ENCODE measurements around the gene PAM.

The PAM gene

DNA sequence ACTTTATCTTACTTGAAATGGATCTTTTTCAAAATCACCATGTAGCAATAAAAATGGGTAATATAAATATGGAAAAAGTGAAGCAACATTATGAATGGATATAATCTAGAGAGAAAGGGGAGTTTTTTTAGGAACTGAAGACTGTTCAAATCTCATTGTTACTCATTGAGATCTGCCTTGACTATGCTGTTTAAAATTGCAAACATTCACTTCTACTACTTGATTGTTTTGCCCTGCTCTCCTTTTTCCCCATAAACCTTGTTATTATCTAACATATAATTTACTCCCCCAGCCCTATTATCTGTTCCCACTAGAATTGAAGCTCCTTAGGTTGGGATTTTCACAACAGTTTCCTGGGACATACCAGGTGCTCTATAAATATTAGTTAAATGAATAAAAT lies 22.0 kb downstream of the PAM start:
- DNase-seq (ENCODE audit: extremely low read depth in 1 of 2, low read depth in 1 of 2) = no peak

DNA sequence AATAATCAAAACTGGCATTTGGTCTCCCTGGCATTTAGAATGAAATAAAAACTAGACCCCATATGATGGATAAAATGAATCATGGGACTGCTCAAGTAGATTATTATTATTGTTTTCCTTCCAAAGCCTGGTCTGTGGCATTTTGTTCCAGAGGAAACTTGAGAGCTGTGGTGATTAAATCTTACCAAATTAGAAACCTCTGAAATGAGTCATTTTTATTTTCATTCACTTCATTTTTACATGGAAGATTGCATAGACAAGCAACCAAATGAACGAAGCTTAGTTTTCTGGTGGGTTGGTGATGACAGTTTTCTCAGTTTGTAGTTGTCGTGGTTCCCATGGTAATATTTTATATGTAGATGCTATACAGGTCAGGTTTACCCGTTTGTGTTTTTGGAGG lies 23.4 kb downstream of the PAM start:
- DNase-seq (ENCODE audit: extremely low read depth in 1 of 2, low read depth in 1 of 2) = no peak

DNA sequence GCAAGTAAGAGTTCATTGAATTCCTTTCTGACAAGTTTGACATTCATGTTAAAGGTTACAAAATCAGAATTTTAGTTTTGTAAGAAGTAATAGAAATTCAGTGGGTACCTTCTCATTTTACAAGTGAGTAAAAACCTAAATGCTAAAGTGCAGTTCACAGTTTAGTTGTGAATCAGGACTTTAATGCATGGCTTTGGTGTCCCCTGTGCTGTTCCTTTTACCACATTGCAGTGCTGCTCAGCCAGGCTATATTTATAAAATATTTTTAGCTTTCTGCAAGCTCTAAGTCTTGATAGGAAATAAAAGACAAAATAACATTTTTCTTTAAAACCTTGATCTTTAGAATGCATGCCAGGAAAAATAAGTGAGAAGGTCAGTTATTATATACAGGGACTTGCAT lies 26.3 kb downstream of the PAM start:
- no peak for DNase-seq (ENCODE audit: extremely low read depth in 1 of 2, low read depth in 1 of 2)

DNA sequence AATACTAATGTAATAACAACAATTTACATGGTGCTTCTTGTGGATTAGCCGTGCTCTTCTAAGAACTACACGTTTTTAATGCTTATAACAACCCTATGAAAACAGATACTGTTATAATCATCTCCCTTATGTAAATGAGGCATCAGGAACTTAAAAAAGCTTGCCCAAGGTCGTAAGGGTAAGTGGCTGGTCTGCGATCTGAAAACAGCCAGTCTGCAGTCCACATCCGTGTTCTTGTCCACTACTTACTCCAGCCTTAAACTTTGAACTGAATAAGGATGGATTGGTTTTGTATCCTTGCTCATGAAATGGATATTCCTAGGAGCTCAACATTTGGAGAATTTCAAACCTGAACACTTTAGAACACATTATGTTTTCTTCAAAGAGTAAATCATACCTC lies 26.7 kb downstream of the PAM start:
- DNase-seq (ENCODE audit: extremely low read depth in 1 of 2, low read depth in 1 of 2) = no peak

DNA sequence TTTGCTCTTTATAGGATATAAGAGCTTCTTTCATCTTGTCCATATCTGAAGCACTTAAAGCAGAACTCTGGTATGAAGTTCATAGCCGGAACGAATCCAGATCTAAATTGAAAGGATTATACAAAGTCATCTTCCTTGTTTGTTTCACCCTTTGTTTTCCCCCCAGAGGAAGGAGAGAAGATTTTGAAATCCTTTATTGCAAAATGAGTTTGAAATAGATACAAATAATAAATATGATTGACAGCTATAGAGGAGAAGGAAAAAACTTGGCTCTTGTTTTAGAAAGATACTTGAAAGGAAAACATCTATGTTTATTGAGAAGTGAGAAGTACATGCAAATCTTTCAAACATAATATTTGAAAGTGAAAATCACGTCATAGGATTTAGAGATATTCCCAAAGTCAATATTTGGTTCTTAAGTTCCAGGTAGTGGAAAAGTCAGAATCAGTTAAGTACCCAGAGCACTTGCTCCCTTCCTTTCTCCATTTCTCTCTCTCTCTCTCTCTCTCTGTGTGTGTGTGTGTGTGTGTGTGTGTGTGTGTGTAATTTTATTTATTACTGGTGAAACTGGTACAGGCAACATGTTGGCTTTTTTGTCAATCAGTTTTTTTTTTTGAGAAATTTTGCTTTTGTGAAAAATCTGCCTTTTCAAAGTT lies 27.2 kb downstream of the PAM start:
- no peak for DNase-seq (ENCODE audit: extremely low read depth in 1 of 2, low read depth in 1 of 2)

DNA sequence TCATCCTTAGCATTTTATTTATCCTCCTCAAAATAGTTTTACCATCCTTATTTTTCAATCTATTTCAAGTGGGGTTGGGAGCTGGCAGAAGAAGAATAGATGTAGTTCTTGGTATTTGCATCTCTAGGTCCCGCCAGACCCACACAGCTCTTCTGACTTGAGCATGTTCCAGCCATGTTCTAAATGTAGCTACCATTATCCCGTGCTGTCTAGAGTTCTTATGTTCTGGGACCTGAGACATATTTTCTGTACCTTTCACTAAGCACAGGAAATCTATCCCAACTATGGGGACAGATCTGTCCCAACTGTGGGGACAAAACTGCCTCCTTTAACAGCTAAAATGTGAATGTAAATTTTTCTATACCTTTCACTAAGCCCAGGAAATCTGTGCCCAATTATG lies 32.0 kb downstream of the PAM start:
- no peak for DNase-seq (ENCODE audit: extremely low read depth in 1 of 2, low read depth in 1 of 2)

DNA sequence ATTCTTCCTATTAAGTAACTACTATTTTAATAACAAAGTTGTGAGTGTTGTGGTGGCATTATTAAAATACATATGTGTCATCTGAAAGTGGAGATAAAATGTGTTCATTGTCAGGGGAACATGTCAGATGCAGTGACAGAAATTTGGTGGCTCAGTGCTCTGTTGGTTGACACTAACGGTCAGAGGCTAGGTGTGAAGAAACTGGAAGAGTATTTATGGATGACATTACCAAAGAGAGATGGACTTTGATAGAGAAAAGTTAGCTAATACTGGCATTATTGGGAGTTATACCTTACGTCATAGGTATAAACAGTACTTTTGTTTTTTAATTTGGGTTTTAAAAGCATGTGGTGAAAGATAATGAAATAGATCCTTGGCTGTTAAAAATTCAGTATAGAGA lies 33.7 kb downstream of the PAM start:
- no peak for DNase-seq (ENCODE audit: extremely low read depth in 1 of 2, low read depth in 1 of 2)

DNA sequence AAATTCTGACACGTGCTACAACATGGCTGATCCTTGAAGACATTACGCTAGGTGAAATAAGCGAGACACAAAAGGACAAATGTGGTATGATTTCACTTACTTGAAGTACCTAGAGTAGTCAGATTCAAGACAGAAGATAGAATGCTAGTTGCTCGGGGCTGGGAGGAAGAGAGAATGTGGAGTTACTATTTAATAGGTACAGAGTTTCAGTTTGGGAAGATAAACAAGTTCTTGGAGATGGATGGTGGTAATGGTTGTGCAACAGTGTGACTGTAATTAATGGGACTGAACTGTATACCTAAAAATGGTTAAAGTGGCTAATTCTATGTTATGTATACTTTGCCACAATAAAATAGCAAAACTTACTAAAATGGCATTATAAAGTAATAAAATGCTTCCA lies 34.4 kb downstream of the PAM start:
- DNase-seq (ENCODE audit: extremely low read depth in 1 of 2, low read depth in 1 of 2) = no peak

DNA sequence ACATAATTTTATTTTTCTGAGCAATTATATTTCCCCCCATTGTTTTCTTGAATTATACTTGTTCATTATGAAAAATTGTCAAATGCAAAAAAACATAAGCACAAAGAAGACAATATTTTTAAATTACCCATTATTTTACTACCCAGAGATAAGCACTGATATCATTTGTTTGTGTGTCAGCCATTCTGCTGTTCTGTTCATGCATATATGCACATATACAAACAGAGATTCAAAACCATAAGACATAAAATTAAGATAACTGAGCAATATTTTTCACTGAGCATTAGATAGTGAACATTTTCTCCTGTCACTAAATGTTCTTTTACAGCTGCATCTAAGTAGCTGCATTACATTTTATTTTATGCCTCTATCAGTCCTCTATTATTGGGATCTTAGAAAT lies 35.6 kb downstream of the PAM start:
- DNase-seq (ENCODE audit: extremely low read depth in 1 of 2, low read depth in 1 of 2) = no peak

DNA sequence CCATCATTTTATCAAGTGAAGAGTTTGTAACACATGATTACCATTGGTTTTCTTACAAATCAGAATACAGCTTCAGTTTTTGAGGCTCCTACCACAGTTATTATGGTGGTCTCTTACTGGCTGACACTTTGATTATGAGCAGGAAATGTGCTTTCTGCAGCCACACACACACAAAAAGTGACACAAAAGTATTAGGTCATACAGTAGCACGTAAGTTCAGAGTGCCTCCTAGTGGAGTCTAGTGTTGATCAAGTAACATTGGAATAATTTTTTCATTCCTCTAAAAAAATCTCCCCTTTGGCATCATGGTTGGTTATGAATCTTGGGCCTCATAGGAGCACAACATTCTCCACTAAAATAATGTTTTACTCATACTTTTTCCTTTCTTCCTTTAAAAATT lies 37.6 kb downstream of the PAM start:
- no peak for DNase-seq (ENCODE audit: extremely low read depth in 1 of 2, low read depth in 1 of 2)

DNA sequence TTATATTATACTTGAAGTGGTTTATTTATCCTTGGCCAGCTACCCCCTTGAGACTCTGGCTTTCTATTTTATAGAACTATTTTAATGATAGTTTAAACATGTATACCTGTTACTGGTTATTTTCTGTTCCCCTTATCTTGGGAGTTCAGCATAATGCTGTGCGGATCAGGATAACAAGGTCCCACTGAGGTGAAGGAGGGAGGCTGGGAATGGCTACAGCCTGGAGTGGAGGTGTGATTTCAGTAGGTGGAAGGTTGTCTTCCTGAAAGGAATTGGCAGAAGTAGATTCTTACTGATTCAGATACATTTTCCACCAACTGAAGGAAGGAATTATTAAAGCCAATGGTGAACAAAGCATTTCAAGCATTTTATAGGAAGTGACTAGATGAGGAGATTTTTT lies 38.9 kb downstream of the PAM start:
- no peak for DNase-seq (ENCODE audit: extremely low read depth in 1 of 2, low read depth in 1 of 2)

DNA sequence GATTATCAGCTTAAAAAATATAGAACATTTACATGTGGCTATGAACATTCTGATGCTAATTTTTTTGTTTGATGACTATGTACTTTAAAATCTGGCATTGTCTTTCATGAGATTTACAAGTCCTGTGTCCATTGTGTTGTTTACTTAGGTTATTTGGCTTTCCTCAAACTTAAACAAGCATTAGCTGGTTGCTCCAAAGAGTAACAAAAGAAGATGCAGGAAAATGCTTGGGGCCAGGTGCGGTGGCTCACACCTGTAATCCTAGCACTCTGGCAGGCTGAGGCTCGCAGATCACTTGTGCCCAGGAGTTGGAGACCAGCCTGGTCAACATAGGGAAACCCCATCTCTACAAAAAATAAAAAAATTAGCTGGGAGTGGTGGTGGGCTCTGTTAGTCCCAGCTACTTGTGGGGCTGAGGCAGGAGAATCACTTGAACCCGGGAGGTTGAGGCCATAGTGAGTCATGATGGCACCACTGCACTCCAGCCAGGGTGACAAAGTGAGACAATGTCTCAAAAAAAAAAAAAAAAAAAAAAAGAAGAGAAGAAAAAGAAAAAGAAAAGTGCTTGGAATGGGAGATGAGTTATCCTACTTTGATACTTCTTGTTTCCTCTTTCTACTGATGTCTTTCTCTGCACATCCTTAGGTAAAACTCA lies 39.7 kb downstream of the PAM start:
- DNase-seq (ENCODE audit: extremely low read depth in 1 of 2, low read depth in 1 of 2) = no peak

DNA sequence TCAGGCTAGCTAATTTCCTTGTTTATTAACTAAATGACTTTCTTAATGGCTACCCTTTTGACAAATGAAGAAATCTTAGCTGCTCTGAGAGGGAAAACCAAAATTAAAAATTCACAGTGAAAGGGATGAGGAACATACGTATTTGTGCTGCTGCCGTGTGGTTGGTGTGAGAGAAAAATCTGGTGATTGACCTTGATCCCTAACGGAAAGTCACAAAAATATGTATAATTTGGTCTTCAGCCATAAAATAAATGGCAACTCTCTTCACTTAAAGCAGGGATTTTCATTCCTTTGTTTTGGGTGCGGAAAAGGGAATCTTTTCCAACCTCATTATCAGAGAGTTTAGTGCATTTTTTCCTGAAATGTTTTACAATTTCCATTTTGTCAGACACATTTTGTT lies 40.4 kb downstream of the PAM start:
- DNase-seq (ENCODE audit: extremely low read depth in 1 of 2, low read depth in 1 of 2) = no peak

DNA sequence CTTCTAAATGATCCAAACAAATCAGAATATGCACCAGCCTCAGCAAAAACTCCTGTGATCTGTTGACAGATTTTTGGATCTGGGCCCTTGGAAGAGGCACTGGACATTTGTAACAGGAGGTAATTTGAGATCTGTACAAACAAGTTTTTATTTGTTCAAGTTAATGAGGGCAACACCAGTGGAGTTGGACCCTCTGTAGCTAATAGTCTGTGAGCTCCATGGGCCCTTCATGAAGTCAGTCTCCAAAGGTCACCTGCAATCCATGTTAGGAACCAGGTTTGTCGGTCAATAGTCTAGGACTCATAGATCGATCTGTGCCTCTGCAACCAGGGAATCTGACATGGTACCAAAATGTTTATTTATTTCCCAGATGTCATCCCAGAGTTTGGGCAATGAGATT lies 40.9 kb downstream of the PAM start:
- no peak for DNase-seq (ENCODE audit: extremely low read depth in 1 of 2, low read depth in 1 of 2)

DNA sequence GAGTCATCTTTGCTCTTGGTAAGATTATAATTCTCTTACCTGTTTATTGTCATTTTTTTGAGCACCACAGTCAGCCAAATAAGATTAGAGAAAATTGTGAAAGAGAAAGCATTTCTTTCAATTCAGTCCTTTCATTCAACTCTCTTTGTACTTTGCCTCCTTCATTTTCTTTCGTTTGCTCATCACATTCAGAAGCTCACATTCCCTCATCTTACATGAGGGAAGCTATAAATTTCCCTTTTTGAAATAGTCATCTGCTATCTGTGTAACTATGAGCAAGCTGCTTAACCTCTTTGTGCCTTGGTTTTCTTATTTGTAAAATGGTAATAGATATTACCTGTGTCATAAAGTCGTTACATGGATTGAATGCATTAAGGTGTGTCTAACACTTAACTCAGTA lies 41.4 kb downstream of the PAM start:
- no peak for DNase-seq (ENCODE audit: extremely low read depth in 1 of 2, low read depth in 1 of 2)

DNA sequence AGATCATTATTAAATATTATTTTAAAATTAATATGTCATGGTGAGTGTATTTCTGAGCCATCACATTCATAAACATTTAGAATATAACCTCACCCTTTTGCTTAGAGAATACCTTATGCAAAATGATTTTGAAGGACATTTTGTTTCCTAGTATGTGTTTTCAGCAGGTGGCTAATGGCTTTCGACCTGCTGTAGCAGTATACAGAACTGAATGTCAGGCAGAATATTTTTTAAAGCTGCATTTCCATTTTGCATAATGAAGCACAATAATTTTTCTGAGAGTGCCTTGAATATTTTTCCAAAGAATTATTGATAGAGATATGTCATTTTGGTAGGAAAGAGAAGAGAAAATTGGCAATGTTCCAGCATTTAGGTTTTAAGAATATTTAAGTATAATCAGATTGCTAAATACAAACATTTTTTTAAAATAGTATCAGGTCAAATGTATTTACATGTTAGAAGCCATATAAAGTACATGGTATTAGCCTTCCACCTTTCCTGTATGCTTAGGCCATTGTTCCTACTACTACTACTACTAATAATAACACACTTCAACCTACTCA lies 42.3 kb downstream of the PAM start:
- no peak for DNase-seq (ENCODE audit: extremely low read depth in 1 of 2, low read depth in 1 of 2)

DNA sequence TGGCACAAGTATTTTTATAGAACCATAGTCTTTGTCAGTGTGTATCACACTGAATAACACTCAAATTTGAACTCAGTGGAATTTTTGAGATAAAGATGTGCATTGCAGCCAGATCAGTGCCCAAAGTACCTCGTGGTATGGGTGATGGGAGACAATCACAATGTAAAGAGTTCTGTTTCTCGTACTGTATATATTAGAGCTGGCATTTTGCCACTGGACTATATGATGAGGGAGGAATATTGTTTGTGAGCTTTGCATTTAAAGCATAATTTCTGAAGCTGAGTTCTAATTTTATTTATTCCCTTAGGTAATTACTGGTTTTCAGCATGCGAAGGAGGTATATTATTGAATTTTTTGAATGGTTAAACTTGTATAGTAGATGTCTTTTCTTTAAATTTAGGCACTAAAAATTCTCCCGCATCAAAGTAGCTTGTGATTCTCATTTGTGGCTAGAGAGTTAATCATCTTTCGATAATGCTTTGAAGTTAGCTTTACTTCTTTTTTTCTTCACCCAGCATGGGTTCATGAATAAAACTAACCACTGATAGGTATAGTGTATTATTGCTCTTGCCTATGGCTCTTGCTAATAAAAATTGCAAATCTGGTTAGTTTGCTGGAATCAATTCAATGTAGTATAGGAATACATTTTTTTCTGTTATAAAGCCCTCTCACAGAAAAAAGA lies 43.1 kb downstream of the PAM start:
- DNase-seq (ENCODE audit: extremely low read depth in 1 of 2, low read depth in 1 of 2) = no peak

DNA sequence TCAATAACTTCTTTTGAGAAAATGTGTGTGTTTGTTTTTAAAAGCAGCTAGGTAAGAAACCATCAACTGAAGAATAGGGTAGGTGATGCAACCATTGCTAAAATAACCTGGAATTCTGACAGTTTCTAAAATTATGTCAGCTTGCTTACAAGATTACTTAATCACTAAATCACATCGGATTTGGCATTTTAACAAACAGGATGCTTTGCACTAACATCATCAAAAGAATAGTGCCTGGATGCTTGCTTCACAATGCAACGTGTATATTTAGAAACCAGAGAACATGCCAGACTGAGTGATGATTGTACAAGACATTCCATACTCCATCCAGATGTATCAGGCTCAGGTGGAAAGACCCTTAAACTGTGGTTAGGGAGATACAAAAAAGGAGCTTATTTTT lies 43.9 kb downstream of the PAM start:
- no peak for DNase-seq (ENCODE audit: extremely low read depth in 1 of 2, low read depth in 1 of 2)

DNA sequence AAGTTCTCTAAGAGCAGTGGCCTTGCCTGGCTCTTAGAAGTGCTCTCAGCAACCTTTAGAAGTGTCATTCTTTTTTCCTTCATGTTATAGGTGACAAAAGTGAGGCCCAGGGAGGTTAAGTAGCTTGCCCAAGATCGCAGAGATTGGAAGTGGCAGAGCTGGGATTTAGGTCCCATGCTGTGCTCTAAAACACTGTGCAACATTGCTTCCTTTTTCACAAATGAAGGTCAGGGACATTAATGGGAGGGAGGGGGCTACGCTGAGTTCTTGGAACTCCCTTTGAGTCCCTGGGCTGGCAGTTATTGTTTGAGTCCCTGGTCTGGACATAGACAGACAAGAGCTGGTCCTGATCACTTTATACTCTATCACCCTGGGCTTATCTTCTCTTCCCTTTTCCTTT lies 45.3 kb downstream of the PAM start:
- DNase-seq (ENCODE audit: extremely low read depth in 1 of 2, low read depth in 1 of 2) = no peak

DNA sequence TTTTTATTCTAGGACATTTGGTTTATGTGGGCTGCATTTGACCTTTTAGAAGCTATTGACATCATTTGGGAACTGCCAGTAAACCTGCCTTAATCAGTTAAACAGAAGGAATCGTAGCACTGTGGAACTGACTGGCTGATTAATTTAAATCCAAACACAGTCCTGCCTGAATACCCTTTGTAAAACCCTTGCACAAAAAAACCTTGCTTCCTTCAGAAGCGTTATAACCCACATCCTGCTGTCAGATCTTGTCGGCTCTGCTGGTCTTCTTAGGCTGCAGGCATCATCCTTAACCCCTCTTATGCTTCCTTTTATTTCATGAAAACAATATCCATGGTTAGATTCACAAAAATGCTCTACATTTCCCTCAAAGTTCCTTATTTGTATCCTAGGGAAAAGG lies 46.3 kb downstream of the PAM start:
- no peak for DNase-seq (ENCODE audit: extremely low read depth in 1 of 2, low read depth in 1 of 2)

DNA sequence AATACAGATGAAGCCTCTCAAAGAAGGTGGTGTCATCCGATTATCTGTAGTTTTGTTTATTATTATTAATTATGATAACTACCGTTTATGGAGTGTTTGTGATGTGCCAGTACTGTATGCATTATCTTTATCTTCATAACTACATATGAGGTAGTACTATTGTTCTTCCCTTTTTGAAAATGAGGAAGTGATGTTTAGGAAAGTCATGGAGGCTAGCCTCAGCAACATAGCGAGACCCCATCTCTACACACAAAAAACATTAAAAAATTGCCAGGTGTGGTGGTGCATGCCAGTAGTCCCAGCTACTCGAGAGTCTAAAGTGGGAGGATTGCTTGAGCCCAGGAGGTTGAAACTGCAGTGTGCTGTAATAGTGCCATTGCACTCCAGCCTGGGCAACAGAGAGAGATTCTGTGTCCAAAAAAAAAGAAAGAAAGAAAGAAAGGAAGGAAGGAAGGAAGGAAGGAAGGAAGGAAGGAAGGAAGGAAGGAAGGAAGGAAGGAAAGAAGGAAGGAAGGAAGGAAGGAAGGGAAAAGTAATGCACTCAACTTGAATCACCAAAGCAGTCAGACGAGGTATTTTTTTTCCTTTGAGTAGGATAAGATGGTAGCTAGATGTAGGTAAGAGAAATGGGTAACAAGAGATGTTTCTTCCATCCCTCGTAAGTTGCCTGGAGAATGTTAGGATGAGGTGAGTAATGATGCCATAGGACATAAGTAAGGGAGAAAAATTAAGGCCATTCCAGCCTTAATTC lies 47.8 kb downstream of the PAM start:
- no peak for DNase-seq (ENCODE audit: extremely low read depth in 1 of 2, low read depth in 1 of 2)

Data from stimulated activated CD8-positive, alpha-beta memory T cell treated with anti-CD3 and anti-CD28 coated beads, Interleukin-7, amount 100 ng/mL, for 48 hours (primary cell).